Right lobe of liver (tissue), 4 donors: Measurements from ENCODE around the gene ARRDC5.
"Not testable (repeated sequence)": the region's sequence is repeated elsewhere in the genome, so short reads cannot be mapped to it uniquely, and the experiment has no call there.

Experiments used
- POLR2A ChIP-seq: fragments of 450-650 bp; IDR thresholded peaks from one replicate; pipeline ENCODE4 v1.6.1; 2017; ENCODE audit warnings: antibody characterized with exemption, mild to moderate bottlenecking
- TF ChIP-seq, protein P1 (sequence below), 4 donors: fragments of 200-600 bp in 3 of 4; fragments of 450-650 bp in 1 of 4; IDR thresholded peaks; one replicate each; pipeline versions ENCODE4 v1.5.1 to v1.8.0; 2016 to 2022; ENCODE audit warnings: antibody characterized with exemption in 4 of 4, mild to moderate bottlenecking in 2 of 4
- donor health status: DM: no; HTN: no; CAD: no.
- donor health status: DM: no; HTN: no; CAD: no.
- donor health status: DM: no; HTN: yes; CAD: no.

DNA sequence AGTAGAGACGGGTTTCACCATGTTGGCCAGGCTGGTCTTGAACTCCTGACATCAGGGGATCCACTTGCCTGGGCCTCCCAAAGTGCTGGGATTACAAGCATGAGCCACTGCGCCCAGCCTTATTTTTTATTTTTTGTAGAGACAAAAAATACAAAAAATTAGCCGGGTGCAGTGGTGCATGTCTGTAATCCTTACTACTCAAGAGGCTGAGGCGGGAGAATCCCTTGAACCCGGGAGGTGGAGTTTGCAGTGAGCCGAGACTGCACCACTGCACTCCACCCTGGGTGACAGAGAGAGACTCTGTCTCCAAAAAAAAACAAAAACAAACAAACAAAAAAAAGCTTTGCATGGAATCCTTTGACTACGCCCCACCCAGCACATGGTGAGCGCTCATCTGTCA lies 49.2 kb downstream of the ARRDC5 start:
- TF ChIP-seq, protein P1, sequence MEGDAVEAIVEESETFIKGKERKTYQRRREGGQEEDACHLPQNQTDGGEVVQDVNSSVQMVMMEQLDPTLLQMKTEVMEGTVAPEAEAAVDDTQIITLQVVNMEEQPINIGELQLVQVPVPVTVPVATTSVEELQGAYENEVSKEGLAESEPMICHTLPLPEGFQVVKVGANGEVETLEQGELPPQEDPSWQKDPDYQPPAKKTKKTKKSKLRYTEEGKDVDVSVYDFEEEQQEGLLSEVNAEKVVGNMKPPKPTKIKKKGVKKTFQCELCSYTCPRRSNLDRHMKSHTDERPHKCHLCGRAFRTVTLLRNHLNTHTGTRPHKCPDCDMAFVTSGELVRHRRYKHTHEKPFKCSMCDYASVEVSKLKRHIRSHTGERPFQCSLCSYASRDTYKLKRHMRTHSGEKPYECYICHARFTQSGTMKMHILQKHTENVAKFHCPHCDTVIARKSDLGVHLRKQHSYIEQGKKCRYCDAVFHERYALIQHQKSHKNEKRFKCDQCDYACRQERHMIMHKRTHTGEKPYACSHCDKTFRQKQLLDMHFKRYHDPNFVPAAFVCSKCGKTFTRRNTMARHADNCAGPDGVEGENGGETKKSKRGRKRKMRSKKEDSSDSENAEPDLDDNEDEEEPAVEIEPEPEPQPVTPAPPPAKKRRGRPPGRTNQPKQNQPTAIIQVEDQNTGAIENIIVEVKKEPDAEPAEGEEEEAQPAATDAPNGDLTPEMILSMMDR (IDR thresholded peaks at IDR 0.05): not testable (repeated sequence)
- not testable (repeated sequence) for TF ChIP-seq POLR2A
